TTC549 (cell line): ENCODE results near the gene ARHGAP19.

Experiments used
- FAIRE-seq: peaks from 2 replicates; lab custom pipeline; 2012; peaks lifted over from hg19 to GRCh38; lab: Jason Lieb, UNC

The ARHGAP19 gene

DNA sequence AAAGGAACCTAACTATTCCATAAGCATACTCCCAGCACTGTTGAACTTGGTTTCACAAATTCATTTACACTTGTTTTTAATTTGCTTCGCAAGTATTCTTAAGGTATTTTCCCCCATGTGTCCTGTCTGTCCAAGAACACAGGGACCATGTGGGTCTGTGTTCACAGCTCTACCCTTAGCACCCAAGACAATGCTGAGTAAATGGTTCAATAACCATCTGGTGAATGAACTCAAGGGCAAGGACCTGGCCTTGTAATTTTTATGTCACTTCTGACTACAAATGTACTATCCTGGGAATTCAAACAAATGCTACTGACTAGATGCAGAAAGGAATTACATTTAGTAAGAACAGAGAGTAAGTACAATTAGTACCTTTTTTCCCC, 63.7 kb downstream of the ARHGAP19 start:
- no peak for FAIRE-seq

DNA sequence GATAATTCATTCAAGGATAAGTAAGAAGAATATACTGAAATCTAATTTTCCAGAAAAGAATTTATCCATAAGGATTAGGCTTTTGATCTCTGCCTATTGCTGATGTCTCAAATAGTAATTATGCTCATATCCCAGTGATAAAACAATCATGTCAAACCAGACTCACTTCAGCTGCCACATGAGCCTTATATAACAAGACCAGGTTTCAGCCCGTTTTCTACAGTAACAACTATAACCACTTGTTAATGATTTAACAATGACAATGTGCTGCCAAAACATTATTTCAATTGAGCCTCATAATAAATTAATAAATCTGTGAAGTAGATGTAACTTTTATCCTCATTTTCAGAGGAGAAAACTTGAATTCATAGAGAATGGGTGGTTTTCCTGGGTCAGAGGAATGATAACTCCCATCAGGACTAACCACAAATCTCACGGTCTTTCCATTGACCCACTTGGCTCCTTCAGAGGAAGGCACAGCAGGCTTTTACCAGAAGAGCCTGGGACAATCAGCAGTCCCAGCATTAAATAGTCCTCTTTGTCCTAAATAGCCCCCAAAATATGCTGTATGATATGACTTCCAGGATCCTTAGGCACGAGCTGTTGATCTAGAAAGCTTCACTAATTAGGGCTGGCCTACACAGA, 64.2 kb downstream of the ARHGAP19 start:
- FAIRE-seq: no peak

DNA sequence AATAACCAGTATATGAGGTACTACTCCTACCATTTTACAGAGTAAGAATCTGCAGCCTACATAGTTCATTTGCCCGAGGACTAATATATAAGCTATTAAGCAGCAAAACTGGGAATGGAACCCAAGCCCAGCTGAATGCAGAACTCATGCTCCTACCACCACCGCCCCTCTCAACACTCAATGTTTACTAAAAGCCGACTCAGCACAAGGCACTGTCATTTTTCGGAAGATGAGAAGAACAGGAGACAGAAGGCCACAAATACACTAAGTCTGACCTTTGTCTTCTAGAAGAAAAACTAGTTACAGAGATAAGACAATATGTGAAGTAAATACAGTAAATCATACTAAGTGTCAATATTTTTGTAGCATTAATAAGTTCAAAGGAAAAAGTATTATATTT, 66.0 kb downstream of the ARHGAP19 start:
- no peak for FAIRE-seq

- no peak for FAIRE-seq
Measured at GRCh38 chr10:97224483-97225435, 67.7 kb downstream of the ARHGAP19 start.

GRCh38 chr10:97222326-97222961, 70.0 kb downstream of the ARHGAP19 start:
- no peak for FAIRE-seq

DNA sequence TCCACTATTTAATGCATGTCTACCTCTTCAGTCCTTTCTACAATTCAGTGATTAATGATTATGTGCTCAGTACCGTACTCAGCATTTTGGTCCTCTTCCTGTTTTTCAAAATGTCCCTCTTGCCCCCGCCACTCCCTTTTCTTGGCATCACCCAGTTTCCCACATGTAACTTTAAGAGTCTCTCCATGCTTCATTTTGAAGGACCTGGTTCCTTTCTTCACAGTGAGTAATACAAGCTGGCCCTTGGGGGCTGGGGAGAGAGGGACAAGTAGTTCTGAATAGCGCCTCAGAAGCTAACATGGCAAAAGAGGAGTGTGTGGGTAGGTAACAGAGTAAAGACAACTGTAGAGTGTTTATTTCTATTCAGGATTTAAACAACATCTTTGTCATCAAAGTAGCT, 72.1 kb downstream of the ARHGAP19 start:
- FAIRE-seq: no peak

GRCh38 chr10:97217299-97217698, 75.1 kb downstream of the ARHGAP19 start:
- FAIRE-seq: no peak

GRCh38 chr10:97215619-97216260, 76.7 kb downstream of the ARHGAP19 start:
- no peak for FAIRE-seq

DNA sequence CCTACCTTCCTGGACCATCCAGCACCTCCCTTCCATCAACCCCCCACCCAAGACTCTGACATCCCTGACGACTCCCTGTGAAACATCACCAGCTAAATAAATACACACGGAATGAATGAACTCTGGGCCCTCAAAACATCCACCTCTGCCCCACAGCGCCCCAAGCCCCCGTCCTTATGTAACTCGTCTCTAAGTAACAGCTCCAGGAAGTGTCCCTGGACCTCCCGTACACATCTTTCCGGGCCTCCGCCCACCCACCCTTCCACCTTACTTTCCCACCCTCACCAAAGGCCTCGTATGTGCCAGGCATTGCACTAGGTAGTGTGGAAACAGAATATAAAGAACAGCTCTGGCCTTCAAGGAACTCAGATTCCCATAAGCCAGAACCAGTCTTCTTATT, 79.0 kb downstream of the ARHGAP19 start:
- no peak for FAIRE-seq

DNA sequence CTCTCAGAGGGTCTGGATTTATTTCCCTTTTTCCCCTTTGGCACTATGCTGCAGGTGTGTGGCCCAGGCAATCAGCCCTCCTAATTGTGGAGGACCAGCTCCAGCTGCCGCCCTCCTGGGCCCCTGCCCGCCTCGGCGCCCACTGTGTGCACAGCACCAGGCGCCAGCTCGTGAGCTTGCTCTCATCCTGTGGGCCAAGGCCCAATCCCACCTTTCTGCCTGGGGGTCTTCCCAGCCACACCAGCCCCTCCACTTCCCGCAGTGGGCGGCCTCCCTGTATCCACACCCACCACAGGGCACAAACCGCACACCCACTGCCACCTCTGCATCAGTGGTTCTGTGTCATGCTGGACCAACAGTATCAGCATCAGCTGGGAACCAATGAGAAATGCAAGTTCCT, 81.2 kb downstream of the ARHGAP19 start:
- FAIRE-seq: no peak

DNA sequence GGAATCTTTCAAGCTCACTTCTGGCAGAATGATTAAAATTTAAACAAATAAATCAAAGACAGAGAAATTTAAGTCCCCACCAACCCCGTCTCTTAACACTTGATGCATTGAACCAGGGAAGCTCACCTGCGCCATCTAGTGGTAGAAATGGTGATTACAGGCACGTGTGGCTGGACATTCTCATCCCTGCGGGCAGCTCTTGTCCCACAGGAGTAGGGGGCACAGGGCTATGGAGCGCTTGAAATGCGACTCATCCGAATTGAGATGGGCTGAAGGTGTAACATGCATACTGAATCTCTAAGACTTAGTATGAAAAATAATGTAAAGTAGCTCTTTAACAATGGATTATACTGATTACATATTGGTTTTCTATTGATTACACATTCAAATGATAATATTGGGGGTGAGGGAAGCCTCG, 81.9 kb downstream of the ARHGAP19 start:
- peak; percentile 9 for FAIRE-seq

DNA sequence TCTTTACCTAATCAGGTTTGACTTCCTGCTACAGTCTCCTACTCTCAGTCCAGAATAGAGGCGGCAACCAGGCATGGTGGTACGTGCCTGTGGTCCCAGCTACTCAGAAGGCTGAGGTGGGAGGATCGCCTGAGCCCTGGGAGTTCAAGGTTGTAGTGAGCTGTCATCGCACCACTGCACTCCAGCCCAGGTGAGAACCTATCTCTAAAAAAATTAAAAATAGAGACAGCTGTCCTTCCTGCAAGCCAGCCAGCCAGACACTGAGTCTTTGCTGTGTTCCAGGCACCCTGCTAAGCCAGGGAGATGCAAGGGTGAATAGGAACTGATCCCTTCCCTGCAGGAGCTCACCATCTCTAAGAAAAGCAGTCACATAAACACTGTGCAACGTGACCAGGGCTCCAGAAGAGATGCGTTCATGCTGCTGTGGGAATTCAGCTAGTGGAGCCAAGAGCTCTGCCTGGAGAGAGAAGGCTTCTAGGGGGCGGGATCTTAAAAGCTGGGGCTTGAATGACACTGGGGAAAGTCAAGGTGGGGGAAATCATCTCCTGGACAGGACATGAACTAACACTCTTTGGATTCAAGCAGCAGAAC, 84.6 kb downstream of the ARHGAP19 start:
- no peak for FAIRE-seq

GRCh38 chr10:97207131-97207530, 85.3 kb downstream of the ARHGAP19 start:
- FAIRE-seq: no peak

GRCh38 chr10:97204826-97205679, 87.4 kb downstream of the ARHGAP19 start:
- FAIRE-seq: no peak

DNA sequence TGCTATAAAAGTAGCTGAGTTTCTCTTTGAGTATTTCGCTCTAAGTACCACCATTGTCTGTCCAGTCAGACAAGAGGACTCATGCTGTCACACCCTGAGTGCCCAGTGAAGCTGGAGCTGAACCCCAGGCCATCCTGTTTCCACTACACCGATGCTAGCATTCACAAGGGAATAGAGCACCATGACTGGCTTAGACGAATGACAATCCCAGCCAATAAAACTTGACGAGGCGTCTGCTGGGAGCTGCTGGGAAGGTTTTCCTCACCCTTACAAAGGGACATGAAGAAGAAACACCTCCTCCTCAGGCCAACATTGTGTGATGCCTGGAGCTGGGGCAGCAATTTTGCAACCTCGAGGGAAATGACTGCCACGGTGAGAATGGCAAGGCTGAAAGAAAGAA, 89.2 kb downstream of the ARHGAP19 start:
- no peak for FAIRE-seq

- FAIRE-seq: no peak
Measured at GRCh38 chr10:97200616-97201015, 91.8 kb downstream of the ARHGAP19 start.

GRCh38 chr10:97199152-97199551, 93.3 kb downstream of the ARHGAP19 start:
- no peak for FAIRE-seq

- no peak for FAIRE-seq
Measured at GRCh38 chr10:97197030-97197500, 95.4 kb downstream of the ARHGAP19 start.

GRCh38 chr10:97196223-97197029, 96.0 kb downstream of the ARHGAP19 start:
- no peak for FAIRE-seq

- FAIRE-seq: no peak
Measured at GRCh38 chr10:97195706-97196222, 96.7 kb downstream of the ARHGAP19 start.
